Smooth muscle cell (in vitro differentiated cells): ENCODE results near the gene ELF2. TPM values are rescaled to one million over a fixed set of nuclear protein-coding genes. Genes with fewer than 3 reads are reported as not detected.

Experiments used
- DNase-seq: peaks from one replicate; lab custom pipeline; 2025; ENCODE audit not compliant: unreplicated experiment; lab: John Stamatoyannopoulos, UW
- H2AFZ ChIP-seq: fragments of 200-600 bp; sonication (generic); 2 replicates; pipeline ENCODE4 v1.6.0; 2016; ENCODE audit warnings: antibody characterized with exemption, low read depth, mild to moderate bottlenecking
- H3F3A ChIP-seq: fragments of 200-600 bp; sonication (generic); 2 replicates; pipeline ENCODE4 v1.6.0; 2017; ENCODE audit warnings: antibody characterized with exemption, low read depth
- H3K27ac ChIP-seq: fragments of 200-600 bp; sonication (generic); 2 replicates; pipeline ENCODE4 v1.5.1; 2016; ENCODE audit warnings: low read depth, mild to moderate bottlenecking
- H3K27me3 ChIP-seq: fragments of 200-600 bp; sonication (generic); 2 replicates; pipeline ENCODE4 v1.6.1; 2016; ENCODE audit warnings: low read depth, mild to moderate bottlenecking
- H3K36me3 ChIP-seq: fragments of 200-600 bp; sonication (generic); 2 replicates; pipeline ENCODE4 v1.5.1; 2016; ENCODE audit warnings: low read depth
- H3K4me1 ChIP-seq: fragments of 200-600 bp; sonication (generic); 2 replicates; pipeline ENCODE4 v1.5.1; 2016; ENCODE audit warnings: low read depth
- H3K4me2 ChIP-seq: fragments of 200-600 bp; sonication (generic); 2 replicates; pipeline ENCODE4 v1.6.0; 2016; ENCODE audit warnings: mild to moderate bottlenecking
- H3K4me3 ChIP-seq: fragments of 200-600 bp; sonication (generic); 2 replicates; pipeline ENCODE4 v1.5.1; 2016; ENCODE audit warnings: mild to moderate bottlenecking
- H3K79me2 ChIP-seq: fragments of 200-600 bp; sonication (generic); 2 replicates; pipeline ENCODE4 v1.6.0; 2016; ENCODE audit warnings: low read depth, mild to moderate bottlenecking
- H3K9ac ChIP-seq: fragments of 200-600 bp; sonication (generic); 2 replicates; pipeline ENCODE4 v1.6.0; 2016; ENCODE audit warnings: low read depth
- H3K9me3 ChIP-seq: fragments of 200-600 bp; sonication (generic); replicated peaks from 2 replicates; pipeline ENCODE4 v1.5.1; 2016; ENCODE audit warnings: low read depth
- H4K20me1 ChIP-seq: fragments of 200-600 bp; sonication (generic); 2 replicates; pipeline ENCODE4 v1.6.0; 2016; ENCODE audit warnings: low read depth
- WGBS: methylation state at CpG from one replicate; pipeline ENCODE4 v1.1.7; 2016; ENCODE audit warnings: low lambda C conversion rate; 5-methylcytosine and 5-hydroxymethylcytosine counted together
- polyA plus RNA-seq: library from polyadenylated mRNA; unstranded; fragments of >200 nt; fragmentation: Nextera tagmentation; extraction: Ambion mirVana; gene quantifications from 2 replicates; pipeline ENCODE4 v1.2.1, GENCODE V29; 2016
- total RNA-seq: library from RNA; depleted of rRNA; stranded (reverse); fragments of >200 nt; gene quantifications from 2 replicates; pipeline ENCODE4 v1.2.3, GENCODE V29; 2014
- TF ChIP-seq, protein P1 (sequence below): fragments of 200-600 bp; sonication (generic); IDR thresholded peaks from 2 replicates; pipeline ENCODE4 v1.5.1; 2017; ENCODE audit warnings: borderline replicate concordance, mild to moderate bottlenecking, antibody characterized with exemption; ENCODE audit not compliant: insufficient read depth, poor library complexity, severe bottlenecking

Gene ELF2
- total and polyA plus RNA-seq, 2 experiments from 2014 or later = 26.1 to 37.2 TPM

DNA sequence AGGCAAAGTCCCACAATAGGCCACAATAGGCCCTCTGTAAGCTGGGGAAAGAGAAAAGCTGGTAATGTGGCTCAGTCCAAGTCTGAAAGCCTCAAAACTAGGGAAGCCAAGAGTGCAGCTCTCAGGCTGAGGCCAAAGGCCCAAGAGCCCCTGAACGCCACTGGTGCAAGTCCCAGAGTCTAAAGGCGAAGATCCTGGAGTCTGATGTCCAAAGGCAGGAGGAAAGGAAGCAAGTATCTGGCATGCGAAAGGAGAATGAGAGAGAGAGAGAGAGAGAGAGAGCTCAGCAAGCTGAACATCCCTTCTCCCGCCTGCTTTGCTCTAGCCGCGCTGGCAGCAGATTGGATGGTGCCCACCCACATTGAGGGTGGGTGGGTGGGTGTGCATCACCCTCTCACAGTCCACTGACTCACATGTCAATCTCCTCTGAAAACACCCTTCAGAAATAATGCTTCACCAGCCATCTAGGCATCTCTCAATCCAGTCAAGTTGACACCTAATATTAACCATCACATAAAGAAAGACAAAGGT, 30.9 kb upstream of the ELF2 start:
- no peaks in the 10 kb centered on the region for H3K27me3 ChIP-seq
- H3K9me3 ChIP-seq = no peaks in the 10 kb centered on the region
- H3K79me2 ChIP-seq = no peaks in the 10 kb centered on the region
- WGBS = 92% methylated on average over 6 of the region's 6 CpGs
- H3K9ac ChIP-seq = no peak overlapping the region
- no peaks in the 10 kb centered on the region for H3F3A ChIP-seq
- no peak for DNase-seq
- no peak overlapping the region for H2AFZ ChIP-seq
- no peaks in the 10 kb centered on the region for H3K4me1 ChIP-seq
- H4K20me1 ChIP-seq = no peaks in the 10 kb centered on the region
- TF ChIP-seq, protein P1, sequence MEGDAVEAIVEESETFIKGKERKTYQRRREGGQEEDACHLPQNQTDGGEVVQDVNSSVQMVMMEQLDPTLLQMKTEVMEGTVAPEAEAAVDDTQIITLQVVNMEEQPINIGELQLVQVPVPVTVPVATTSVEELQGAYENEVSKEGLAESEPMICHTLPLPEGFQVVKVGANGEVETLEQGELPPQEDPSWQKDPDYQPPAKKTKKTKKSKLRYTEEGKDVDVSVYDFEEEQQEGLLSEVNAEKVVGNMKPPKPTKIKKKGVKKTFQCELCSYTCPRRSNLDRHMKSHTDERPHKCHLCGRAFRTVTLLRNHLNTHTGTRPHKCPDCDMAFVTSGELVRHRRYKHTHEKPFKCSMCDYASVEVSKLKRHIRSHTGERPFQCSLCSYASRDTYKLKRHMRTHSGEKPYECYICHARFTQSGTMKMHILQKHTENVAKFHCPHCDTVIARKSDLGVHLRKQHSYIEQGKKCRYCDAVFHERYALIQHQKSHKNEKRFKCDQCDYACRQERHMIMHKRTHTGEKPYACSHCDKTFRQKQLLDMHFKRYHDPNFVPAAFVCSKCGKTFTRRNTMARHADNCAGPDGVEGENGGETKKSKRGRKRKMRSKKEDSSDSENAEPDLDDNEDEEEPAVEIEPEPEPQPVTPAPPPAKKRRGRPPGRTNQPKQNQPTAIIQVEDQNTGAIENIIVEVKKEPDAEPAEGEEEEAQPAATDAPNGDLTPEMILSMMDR = no peak
- no peak overlapping the region for H3K27ac ChIP-seq
- H3K4me2 ChIP-seq = no peak overlapping the region
- H3K36me3 ChIP-seq = no peaks in the 10 kb centered on the region
- H3K4me3 ChIP-seq = no peak overlapping the region

DNA sequence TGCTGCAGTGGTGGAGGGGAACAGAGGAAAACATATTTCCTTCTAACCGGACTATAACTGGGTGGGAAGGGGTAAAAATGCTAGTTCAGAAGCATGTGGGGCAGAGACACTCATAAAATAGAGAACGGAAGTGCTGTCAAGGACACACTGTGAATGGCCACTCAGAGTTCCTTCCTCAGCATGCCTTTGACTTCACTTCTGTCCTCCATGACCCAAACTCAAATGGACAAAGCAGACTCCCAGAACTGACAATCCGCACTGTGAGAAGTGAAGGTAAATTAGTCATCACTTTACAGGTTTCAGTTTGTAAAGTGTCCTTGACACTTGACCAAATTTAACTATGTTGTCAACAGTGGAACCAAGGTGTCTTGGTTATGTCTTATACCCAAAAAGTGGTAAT, 30.2 kb upstream of the ELF2 start:
- no peaks in the 10 kb centered on the region for H3K79me2 ChIP-seq
- H4K20me1 ChIP-seq = no peaks in the 10 kb centered on the region
- WGBS = 81% methylated on average over 3 of the region's 3 CpGs
- no peak overlapping the region for H3K4me3 ChIP-seq
- H3K9ac ChIP-seq = no peak overlapping the region
- no peak overlapping the region for H3K4me2 ChIP-seq
- no peak overlapping the region for H2AFZ ChIP-seq
- H3K27me3 ChIP-seq = no peaks in the 10 kb centered on the region
- H3F3A ChIP-seq = no peaks in the 10 kb centered on the region
- H3K27ac ChIP-seq = no peak overlapping the region
- no peaks in the 10 kb centered on the region for H3K4me1 ChIP-seq
- TF ChIP-seq, protein P1 = no peak
- DNase-seq = no peak
- no peaks in the 10 kb centered on the region for H3K36me3 ChIP-seq
- H3K9me3 ChIP-seq = no peaks in the 10 kb centered on the region

DNA sequence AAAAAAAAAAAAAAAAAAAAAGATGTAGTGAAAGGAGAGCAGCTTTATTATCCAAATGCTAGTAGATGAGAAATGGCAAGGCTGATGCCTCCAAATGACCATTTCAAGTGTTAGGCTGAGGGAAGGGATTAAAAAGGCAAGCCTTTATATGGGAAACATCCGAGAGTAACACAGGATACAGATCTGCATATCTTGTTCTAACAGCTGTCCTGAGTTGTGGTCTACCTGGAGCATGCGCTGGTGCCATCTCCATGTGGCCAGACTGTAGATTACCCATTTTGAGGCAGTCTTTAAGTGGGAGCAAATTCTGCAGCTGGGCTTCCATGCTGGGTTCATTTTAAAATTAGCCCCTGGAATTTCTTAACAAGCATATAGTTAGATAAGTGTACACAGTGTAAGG, 26.0 kb upstream of the ELF2 start:
- no peak overlapping the region for H3K9ac ChIP-seq
- no peaks in the 10 kb centered on the region for H3K79me2 ChIP-seq
- no peaks in the 10 kb centered on the region for H3K36me3 ChIP-seq
- H3K4me3 ChIP-seq = no peak overlapping the region
- no peak overlapping the region for H3K27ac ChIP-seq
- H3K9me3 ChIP-seq = no peaks in the 10 kb centered on the region
- no peak overlapping the region for H3K4me2 ChIP-seq
- H3F3A ChIP-seq = no peaks in the 10 kb centered on the region
- WGBS = 91% methylated on average over 2 of the region's 2 CpGs
- no peaks in the 10 kb centered on the region for H3K27me3 ChIP-seq
- DNase-seq = no peak
- TF ChIP-seq, protein P1 = no peak
- H4K20me1 ChIP-seq = no peaks in the 10 kb centered on the region
- no peaks in the 10 kb centered on the region for H3K4me1 ChIP-seq
- no peak overlapping the region for H2AFZ ChIP-seq

DNA sequence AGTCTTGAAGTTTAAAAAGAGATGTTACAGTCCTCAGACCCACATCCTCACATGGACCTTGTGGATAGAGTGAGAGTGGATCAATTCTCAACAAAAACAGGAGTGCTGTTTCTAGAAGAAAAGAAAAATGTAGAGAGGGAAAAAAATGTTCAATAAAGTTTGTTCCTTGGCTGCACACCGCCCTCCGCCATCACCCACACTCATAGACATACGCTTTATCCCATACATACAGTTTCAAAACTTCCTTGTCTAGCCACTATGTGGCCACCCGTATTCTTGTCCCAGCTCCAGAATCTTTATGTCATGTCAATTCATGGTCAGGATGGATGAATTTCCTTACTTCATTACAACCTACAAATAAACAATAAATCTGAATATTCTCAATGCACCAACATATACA, 23.5 kb upstream of the ELF2 start:
- 91% methylated on average over 4 of the region's 4 CpGs for WGBS
- H2AFZ ChIP-seq = no peak overlapping the region
- TF ChIP-seq, protein P1 = no peak

More for the DNA sequence above, 23.5 kb upstream of the ELF2 start:
- no peak for DNase-seq
- Histone ChIP-seq H3K27me3 (no peaks in the 10 kb centered on the region), H3K27ac (no peak overlapping the region), H4K20me1 (no peaks in the 10 kb centered on the region), H3K4me2 (no peak overlapping the region), H3K4me1 (no peaks in the 10 kb centered on the region), H3K36me3 (no peaks in the 10 kb centered on the region), H3K9ac (no peak overlapping the region), H3F3A (no peaks in the 10 kb centered on the region), H3K9me3 (no peaks in the 10 kb centered on the region), H3K79me2 (no peaks in the 10 kb centered on the region), H3K4me3 (no peak overlapping the region)
